SIG-M5 treated with dmso at 0.1 percent for 504 hours (cell line): ENCODE measurements around the gene MORN5.
A peak's percentile ranks its signal among the peaks of the same experiment; 100 is the strongest.

Experiments
- DNase-seq: peaks from one replicate; lab custom pipeline; 2025; ENCODE audit not compliant: unreplicated experiment; lab: John Stamatoyannopoulos, UW

Gene MORN5

DNA sequence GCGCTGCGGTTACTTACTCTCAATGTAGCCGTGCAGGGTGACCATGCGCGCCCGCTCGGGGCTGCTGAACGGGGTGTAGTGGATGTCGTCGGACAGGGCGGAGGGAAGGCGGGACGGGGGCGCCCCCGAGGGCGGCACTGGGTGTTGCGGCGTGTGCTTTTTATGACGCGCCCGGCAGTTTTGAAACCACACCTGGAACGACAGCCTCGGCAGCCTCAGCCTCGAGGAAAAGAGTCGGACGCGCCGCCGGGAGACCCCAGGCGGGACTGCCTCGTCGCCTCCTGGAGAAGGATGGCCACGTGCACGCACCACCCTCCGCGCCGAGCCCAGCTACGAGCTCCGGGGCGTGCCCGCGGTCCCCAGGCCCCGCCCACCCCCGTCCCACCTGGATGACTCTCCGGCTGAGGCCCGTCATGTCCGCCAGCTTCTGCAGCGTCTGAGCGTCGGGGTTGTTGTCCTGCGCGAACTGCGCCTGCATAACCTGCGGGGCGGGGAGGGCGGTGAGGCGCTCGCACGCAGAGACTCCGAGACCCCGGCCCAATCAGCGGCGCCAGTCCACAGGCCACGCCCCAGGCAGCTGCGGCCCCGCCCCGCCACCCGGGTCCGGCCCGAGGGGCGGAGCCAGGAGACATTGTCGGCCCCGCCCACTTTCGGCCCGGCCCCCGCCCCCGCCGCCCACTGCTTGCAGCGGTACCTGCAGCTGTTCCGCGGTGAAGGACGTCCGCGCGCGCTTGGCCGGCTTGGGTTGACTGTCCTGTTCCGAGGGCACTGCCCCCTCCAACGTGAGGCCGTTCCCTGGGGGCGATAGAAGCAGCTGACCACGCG is 54.1 kb downstream of the MORN5 start:
- DNase-seq: no peak

DNA sequence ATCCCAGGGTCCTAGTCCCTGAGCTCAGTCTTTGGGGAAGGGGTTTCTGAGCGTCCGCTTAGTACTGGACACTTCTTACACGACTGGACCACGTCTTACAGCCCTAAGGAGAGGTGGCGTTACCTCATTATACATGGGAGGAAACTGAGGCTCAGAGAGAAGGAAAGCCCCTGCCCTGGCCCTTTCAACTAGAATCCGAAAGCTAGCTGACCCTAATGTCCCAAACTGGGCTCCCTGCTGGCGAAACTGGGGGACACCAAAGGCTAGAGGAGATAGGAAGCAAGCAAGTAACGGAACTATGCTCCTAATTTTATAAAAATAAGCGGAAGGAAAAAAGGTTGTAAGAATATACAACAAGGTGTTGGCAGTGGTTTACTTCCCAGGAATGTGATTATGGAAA is 54.8 kb downstream of the MORN5 start:
- DNase-seq: no peak

DNA sequence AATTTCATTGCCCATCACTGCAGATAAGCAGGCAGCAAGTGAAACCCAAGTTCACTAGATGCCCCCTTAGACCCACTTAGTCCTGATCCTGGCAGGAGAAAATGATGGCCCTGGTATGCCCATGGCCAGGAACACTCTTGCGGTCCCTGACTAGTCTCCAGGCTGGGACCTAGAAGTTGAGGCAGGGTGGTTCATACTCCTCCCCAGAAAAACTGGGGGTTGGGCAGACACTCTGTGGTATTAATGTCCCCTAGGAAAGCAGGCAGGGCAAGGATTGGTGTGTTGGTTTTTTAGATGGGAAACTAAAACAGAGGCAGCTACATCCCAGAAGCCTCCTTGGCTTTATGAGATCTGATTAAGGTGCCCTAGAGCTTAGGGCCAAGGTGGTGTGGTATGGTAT is 56.0 kb downstream of the MORN5 start:
- DNase-seq: no peak

DNA sequence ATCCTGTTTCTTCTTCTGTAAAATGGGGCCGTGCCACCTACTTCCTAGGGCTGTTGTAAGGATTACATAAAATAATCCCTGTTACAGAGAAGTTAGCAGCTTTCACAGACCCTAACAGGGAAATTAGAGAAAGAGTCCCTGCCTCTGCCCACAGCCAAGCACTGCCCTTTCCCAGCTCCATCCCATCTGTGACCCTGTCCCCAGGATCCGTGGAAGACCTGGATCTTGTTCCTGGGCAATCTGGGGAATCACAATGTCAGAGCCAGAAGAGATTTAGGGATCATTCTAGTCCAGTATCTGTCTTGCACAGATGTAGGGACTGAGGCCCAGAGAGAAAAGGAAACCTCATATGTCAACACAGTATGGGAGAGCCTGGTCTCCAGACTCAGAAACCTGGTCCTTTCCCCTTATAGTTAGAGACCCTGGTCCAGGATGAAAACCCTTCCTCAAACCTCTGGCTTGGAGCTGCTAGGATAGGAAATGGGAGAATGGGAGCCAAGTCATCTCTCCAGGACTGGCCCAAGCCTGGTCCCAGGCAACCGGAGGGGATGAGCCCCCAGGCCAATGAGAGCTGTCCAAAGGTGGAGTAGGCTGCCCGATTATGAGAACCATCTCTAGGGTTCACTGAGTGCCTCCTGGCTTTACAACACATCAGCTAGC is 56.6 kb downstream of the MORN5 start:
- no peak for DNase-seq

DNA sequence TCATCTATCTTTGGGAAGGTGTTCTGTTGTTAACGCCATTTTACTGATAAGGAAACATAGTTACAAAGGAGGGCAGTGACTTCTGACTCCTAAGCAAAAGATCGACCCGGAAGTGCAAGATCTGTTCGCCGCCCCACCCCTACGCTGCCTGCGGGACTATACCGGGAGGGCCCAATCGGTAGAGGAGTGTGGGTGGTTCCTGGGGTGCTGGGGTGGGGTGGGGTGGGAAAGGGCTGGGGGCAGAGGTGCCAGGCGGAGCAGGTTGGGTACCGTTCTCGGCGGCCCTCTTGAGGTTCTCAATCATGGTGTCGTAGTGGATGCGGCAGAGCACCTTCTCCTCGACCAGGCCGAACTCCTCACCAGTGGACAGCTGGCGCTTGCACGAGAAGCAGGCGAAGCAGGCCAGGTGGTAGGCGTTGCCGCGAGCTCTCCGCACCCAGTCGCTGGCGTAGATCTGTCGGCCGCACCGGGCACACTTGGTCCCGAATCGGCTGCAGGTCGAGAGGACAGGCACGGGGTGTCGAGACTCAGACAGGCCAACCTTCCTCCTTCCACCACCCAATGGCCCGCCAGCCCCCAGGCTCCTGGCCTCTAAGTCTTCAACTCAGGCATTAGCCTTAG is 57.2 kb downstream of the MORN5 start:
- no peak for DNase-seq

DNA sequence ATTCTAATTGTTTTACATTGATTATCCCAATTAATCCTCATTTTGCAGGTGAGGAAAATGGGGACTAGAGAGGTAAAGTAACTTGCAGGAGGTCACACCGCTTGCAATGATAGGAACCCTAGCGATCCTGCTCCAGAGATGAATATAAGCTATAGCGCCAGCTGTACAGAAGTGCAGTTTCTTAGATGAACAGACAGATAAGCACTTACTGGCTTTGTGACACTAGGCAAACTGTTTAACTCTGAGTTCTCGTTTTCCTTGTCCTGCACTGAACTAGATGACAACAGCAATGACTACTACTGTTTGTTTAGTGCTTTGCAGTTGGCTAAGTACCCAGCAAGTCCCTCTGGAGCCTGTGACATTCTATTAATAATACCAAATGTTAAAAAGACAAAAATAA is 57.9 kb downstream of the MORN5 start:
- DNase-seq: peak; percentile 37

DNA sequence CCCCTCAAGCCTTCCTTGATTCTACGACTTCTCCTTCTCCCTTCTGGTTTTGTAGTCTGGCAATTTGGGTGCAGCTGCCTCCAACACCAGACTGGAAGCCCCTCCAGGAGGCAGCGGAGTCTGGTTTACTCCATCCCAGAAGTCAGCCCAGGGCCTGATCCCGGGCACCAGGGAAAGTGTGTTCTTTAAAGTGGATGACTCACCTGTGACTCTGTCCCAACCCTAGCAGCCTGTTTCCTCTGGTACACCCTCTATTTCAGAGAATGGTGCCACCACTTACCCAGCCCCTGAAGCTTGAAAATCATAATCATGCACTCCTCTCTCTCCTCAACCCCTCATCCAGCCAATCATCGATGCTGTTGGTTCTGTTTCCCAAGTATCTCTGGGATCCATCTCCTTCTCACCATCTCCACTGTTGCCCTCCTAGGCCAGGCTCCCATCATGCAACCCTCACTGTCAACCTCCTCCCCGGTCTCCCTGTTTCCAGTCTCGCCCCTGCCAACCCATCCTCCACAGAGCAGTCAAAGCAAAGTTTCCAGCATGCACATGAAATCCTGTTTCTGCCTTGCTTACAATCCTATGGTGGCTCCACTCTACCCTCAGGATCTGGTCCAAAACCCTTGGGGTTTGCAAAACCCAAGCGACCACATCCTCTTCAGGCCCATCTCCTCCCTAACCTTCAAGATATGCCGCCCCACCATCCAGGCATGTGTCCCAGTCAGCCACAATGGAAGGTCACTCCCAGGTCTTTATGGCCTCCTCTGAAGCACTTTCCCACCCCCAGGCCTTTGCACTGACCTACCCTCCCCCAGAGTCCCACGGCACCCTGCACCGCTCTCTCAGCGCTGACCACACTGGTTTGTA is 58.6 kb downstream of the MORN5 start:
- no peak for DNase-seq

DNA sequence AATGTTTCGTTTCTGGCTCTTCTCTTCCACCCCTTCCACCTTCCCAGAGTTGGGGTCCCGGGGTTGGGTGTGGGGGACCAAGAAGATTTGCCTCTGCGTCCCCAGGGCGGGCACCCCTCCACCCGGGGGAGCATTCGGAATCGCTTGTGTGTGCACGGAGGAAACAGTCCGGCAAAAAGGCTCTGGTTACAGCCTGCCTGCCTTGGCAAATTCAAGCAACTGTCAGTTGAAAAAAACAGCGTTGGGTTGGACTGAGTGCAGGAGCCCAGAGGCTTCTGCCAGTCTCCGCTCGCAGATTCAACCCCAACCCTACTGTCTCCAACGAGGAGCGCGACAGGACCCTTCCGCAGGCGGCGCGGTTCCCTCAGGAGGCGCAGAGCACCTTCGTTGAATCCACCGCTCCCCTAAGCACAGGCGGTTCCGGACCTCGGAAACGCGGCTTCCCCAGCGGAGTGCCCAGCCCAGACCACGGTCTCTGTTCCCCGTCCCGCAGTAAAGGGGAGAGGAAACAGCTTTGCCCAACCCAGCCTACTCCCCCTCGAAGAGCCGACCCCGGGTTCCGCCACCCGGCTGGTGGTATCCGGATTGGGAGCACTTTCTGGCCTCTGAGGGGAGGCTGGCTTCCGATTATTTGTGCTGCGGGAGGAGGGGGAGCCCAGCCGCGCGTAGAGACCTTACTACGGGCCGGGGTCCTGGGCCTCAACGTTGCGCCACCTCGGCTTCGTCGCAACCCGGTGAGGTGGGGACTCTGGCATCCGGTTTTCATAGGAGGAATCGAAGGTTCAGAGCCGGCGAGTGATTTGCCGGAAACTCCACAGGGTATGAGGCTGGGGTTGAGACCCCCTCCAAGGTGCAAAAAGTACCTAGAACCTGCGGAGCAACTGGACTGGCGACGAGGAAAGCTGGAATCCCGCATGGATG is 59.5 kb downstream of the MORN5 start:
- no peak for DNase-seq

DNA sequence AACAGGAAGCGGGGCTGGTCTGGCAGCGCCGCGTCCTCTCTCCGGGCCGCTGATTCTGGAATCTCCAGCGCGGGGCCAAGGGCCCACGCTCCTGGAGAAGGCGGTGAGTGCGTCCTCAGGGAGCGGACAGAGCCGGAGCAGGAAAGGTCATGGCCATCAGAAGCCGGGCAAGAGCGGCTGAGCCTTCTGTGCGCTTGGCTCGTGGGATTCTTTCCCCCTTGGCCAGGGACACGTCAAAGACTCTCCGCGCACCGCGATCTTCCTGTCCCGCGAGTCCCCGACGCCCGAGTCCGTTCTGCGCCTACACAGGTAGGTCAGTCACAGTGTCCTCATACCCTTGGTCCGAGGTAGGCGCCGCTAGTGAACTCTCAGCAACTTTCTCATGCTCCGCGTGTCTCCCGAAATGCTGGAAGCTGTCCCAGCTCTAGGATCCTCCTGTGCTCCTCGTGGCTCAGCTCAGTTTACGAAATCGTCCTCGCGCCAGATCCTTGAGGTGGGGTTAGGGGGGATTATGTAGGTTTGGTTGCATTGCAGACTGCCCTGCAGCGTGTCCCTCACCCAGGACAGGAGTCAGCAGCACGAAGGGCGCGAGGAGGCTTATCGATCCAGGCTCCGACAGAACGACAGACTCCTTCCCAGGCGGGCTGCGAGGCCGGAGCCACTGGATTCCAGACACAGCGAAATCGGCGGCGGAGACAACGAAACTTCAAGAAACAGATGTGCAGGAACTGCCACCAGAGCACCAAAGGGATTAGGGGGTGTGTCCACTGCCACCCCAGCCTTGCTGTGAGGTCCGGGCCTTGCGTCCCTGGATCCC is 60.4 kb downstream of the MORN5 start:
- DNase-seq: no peak

DNA sequence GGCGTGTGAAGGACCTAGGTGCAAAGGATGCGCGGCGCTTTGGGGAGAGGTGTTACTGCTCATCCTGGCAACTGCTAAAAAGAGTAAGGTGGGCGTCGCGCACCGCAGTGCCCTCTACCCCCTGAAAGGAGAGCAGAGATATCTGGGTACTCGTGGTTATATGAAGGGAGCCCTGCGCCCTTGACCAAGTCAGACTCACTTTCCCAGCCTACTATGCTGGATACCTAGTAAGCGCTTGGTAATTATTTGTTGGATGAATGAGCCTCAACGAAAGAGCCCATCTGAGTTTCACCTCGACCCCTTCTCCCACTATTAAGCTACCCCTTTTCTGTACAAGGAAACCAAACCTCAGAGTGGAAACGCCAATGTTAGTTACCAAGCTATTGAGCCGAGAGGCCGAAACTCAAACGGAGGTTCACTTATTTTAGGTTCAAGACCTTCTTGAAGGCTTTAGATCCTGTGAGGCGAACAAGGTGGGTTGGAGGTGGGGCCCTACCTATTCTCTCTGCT is 61.0 kb downstream of the MORN5 start:
- no peak for DNase-seq

DNA sequence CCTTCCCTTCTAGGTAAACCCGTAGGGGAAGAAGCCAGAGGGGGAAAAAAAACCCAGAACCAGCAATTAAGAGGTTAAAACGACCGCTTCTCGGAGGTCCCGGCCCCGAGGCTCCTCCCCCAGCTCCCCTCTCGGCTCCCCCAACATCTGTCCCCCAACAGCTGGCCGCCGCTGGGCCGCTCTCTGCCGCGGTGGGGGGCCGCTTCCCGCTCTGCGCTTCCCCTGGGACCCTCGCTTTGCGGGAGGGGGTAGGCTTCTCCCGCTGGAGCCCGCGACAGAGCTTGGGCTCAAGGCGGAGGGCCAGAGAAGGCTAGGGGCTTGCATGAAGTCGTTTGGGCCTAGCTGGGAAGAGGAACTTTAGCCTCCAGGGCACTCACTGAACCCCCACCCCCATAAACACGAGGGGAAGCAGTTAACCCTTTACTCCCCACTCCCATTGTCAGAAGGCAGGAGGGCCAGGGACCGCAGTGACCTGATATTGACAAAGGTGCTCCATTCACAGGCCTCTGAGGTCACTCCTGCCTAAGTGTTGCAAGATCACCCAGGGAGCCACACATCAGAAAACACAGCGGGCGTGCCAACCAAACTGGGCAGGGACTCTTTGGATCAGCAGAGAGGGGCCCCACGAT is 61.6 kb downstream of the MORN5 start:
- DNase-seq: no peak

DNA sequence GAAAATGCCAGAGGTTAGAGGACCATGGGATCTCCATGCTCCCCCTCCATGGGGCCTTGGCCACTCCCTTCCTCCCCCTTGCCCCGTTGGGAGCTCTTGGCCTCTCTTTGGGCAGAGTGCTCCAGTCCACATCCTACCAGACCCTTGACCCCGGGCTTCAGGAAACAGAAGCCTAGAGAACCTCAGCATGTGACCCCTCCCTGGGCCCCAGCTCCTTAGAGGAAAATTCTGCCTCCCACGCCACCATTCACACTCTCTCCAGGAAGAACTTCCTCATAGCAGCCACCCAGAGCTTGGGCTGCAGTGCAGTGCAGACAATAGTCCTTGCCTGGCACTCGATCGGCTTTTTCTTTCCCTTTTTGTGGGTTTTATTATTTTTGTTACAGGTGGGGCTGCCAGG is 63.1 kb downstream of the MORN5 start:
- no peak for DNase-seq

DNA sequence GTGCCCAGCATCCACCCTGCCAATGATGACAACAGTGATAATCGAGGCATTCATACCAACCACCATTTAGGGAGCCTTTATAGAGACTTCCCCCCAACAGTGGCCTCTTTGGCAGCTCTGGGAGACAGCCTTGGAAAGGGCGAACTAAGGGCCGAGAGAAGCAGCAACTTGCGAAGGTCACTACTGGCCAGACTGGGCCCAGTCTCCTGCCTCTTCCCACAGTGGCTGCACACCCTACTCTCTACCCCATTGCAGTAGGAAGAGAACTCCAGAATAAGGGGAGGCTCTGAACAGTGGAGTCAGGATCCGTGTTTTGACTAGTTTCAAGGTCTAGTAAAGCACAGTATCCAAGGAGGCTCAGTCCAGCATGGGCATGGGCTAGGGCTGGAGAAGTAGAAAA is 63.7 kb downstream of the MORN5 start:
- no peak for DNase-seq

DNA sequence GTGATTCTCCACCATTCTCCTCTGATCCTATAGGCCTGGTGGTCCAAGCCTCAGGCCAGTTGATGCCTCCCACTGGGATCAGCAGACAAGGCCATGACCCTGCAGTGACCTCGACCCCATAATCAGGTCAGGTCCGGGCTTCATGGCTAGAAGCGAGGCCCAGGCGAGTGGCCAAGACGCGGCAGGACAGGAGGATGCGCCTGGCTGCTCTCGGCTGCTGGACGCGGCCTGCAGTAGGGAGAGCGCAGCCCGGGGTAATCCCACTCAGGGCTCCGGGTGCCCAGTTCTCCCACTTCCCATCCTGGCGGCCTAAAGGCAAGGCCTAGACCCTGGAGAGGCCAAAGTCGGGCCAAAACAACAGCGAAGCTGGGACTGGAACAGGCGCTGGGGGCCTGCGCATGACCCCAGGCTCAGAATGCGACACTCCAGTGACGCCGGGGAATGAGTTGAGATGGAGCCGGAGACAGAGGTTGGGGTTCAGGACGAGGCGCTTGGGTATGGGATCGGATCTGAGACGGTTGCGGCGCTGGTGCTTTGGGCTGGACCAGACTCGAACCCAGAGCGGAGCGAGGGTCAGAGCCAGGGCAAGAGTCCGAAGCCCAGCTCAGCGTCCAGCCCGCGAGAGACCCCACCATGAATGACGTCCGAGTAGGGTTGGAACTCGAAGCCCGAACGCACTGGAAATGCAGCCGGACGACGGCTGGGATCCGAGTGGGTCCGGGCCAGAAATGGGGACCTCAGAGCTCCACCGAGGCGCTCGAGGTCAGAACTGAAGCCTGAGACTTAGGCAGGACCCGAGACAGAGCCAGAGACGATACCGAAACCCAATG is 65.8 kb downstream of the MORN5 start:
- no peak for DNase-seq

DNA sequence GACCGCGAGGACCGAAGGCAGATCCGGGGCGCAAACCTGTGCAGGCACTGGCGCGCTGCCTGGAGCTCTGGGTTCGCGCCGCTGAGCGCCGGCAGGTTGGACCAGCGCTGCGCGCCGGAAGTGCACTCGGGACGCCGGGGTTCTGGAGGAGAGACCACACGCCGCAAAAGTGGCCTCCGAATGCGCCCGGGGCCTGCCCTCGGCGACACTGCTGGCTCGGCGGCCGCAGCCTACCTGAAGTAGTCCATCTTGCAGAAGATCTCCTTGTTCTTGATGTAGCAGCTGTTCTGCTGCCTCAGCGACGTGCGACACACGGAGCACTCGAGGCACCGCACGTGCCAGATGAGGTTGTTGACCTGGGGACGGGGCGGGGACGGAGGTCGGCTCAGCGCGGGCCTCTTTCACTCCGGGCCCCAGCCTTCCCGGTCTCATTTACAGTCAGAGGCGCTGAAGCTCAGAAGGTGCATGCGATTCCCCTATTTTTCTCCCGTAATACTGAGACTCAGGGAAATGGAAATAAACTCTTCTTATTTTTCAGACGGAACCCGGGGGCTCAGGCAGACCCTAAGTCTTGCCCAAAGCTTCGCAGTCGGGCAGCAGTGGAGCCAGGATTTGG is 66.5 kb downstream of the MORN5 start:
- no peak for DNase-seq

DNA sequence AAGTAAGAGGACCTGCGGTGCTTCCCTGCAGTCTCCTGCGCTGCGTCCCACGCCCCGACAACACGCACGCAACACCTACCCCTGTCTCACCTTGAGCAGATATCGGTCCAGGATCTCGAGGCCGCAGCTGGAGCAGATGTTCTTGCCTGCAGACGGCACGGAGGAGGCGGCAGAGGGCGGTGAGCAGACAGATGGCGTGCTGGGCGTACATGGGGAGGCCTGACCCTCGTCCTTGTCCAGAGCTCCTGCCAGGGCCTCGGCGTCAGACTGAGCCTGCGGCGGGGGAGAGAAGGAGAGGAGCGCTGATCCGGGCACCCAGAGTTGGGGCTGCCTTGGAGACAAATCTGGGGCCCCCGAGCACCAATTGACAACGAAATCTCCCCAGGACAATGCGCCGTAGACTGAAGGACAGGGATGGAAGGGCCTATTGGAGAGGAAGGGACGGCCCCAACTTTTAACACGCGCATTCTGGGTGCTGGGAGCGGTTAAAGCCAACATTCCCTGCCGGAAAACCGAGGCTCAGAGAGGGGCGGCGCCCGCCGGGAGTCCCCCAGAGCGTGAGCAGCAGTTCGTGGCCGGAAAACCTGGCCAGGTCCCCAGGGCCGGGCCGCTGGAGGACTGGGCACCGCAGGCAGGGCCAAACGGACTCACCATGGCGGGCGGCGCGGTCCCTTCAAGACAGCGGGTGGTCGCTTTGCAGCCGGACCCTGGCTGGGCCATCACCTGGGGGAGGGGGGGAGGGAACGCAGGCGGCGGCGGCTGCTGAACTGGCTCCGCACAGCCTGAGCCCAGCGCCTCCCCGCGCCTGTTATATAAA is 67.3 kb downstream of the MORN5 start:
- DNase-seq: no peak

DNA sequence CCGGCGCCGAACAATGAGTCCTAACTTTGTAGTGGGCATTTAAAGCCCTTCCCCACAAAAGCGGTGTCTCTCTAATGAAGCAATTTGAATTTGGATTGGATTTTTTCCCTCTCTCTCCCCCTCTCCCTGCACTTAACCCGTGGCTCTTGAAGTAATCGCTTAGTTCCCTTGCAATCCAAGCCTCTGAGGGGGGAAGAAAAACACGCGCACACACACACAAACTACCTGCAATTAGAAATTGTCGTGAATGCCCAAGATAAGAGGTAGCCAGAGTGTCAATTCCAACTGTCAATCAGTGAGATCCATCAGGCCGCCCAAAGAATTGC is 67.8 kb downstream of the MORN5 start:
- DNase-seq: no peak
